Naive thymus-derived CD8-positive, alpha-beta T cell (primary cell): Measurements from ENCODE around the gene AGR3. TPM values are rescaled to one million over a fixed set of nuclear protein-coding genes. Genes with fewer than 3 reads are reported as not detected.

Experiments used
- ATAC-seq, 2 donors: fragments of 150-1000 bp; cut with Tn5 transposase in 1 of 2; sonication (Bioruptor Pico), chemical (Tn5 transposase) in 1 of 2; 1 replicate in 1 of 2; 2 replicates in 1 of 2; pipeline ENCODE4 v1.10.0; 2021; ENCODE audit warnings: mild to moderate bottlenecking in 2 of 2, moderate library complexity in 2 of 2
- POLR2A ChIA-PET: fragments of 350-600 bp; sonication (Branson Sonifier 250); formaldehyde crosslinking; loops from one replicate; lab custom pipeline; 2021; ENCODE audit warnings: antibody characterized with exemption; lab: Charles Lee
- DNase-seq, 10 donors: peaks; one replicate each; pipeline versions ENCODE4 v3.0.0 to v3.0.0-alpha.2; 2020 to 2022
- H3K27ac Mint-ChIP-seq, 10 donors: one replicate each; pipeline ENCODE4 v1.8.0; 2020 to 2022; ENCODE audit warnings: mild to moderate bottlenecking in 10 of 10, mixed read lengths in 10 of 10, moderate library complexity in 4 of 10, inconsistent platforms in 1 of 10
- H3K27me3 Mint-ChIP-seq, 5 donors: one replicate each; pipeline ENCODE4 v1.8.0; 2021 to 2022; ENCODE audit warnings: mixed read lengths in 5 of 5
- H3K36me3 Mint-ChIP-seq, 3 donors: one replicate each; pipeline ENCODE4 v1.8.0; 2020 to 2022; ENCODE audit warnings: mixed read lengths in 3 of 3, mild to moderate bottlenecking in 2 of 3, inconsistent platforms in 1 of 3
- H3K4me1 Mint-ChIP-seq, 4 donors: one replicate each; pipeline ENCODE4 v1.8.0; 2021 to 2022; ENCODE audit warnings: mixed read lengths in 4 of 4
- H3K4me3 Mint-ChIP-seq, 10 donors: one replicate each; pipeline ENCODE4 v1.8.0; 2020 to 2022; ENCODE audit warnings: mild to moderate bottlenecking in 10 of 10, mixed read lengths in 10 of 10, moderate library complexity in 6 of 10, inconsistent platforms in 1 of 10
- H3K9me3 Mint-ChIP-seq, 9 donors: one replicate each; pipeline ENCODE4 v1.8.0; 2020 to 2022; ENCODE audit warnings: mixed read lengths in 9 of 9, mild to moderate bottlenecking in 3 of 9, inconsistent platforms in 1 of 9, moderate library complexity in 1 of 9
- polyA plus RNA-seq, 3 donors: library from polyadenylated mRNA; unstranded; fragments of 300-500 nt; fragmentation: Illumina TruSeq; gene quantifications; one replicate each; pipeline ENCODE4 v1.2.3, GENCODE V29; 2021
- total RNA-seq, 8 experiments: library from RNA in 2 of 8; stranded (reverse) in 2 of 8; gene quantifications; one replicate each; pipeline ENCODE4 v1.2.3 and lab custom pipeline; 2021 to 2026

The AGR3 gene
- total and polyA plus RNA-seq, 5 experiments from 2014 or later: not detected

DNA sequence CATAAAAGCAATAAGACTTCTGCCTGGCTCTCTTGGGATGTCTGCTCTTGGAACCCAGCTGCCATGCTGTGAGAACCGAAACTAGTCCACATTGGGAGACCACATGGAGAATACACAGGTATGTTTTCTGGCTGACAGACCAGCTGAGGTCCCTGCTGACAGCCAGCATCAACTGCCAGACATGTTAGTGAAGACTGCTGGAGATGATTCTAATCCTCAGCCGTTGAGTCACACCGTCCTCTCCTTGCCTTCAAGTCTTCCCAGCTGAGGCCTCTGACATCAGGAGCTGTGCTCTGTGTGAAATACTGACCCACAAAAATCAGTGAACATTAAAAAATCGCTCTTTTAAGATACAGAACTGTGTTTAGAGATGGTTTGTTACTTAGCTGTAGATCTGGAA, 40.1 kb downstream of the AGR3 start:
- H3K27me3 Mint-ChIP-seq: peaks cover 0 to 7% (median 3%) of the 10 kb centered on the region in 5 donors
- no peaks in the 10 kb centered on the region for H3K9me3 Mint-ChIP-seq
- ATAC-seq (no peak), DNase-seq (no peak)
- peaks cover 0 to 5% (median 0%) of the 10 kb centered on the region in 4 donors for H3K4me1 Mint-ChIP-seq
- POLR2A ChIA-PET: no interaction called here
- H3K4me3 Mint-ChIP-seq: no peak overlapping the region
- H3K36me3 Mint-ChIP-seq: no peaks in the 10 kb centered on the region
- H3K27ac Mint-ChIP-seq: no peak overlapping the region

DNA sequence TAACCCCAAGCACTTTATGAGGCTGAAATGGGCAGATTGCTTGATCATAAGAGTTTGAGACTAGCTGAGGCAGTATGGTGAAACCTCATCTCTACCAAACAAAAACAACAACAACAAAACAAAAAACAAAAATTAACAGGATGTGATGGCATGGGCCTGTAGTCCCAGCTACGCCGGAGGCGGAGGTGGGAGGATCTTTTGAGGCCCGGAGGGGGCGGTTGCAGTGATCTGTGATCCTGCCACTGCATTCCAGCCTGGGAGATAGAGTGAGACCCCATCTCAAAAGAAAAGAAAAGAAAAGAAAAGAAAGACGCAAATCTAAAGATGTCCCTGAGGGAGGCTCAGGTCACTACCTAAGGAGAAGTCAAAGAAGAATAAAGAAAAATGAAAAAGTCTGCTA, 41.7 kb downstream of the AGR3 start:
- ATAC-seq (no peak), DNase-seq (no peak)
- POLR2A ChIA-PET: no interaction called here
- no peak overlapping the region for H3K27ac Mint-ChIP-seq
- peaks cover 0 to 7% (median 2%) of the 10 kb centered on the region in 5 donors for H3K27me3 Mint-ChIP-seq
- no peaks in the 10 kb centered on the region for H3K9me3 Mint-ChIP-seq
- no peaks in the 10 kb centered on the region for H3K36me3 Mint-ChIP-seq
- H3K4me3 Mint-ChIP-seq: no peak overlapping the region
- H3K4me1 Mint-ChIP-seq: peaks cover 0 to 5% (median 0%) of the 10 kb centered on the region in 4 donors

DNA sequence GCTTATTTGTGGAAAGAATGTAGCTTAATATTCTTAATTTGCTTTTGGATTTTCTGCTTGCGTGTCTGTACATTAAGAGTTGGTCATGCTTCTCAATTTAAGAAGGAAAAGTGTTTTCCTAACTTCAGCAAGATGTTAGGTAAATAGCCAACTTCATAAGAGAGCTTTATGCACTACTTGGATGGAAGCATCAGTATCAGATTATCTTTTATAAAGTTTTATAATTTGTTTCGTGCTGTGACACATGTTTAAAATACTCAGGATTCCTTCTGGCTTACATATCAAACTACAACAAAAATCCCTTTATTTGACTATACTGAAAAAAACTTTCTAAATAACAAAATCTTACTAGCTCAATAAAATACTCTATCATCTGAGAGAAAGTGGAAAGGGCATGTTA, 42.1 kb downstream of the AGR3 start:
- Mint-ChIP-seq H3K27ac (no peak overlapping the region), H3K27me3 (peaks cover 0 to 7% (median 2%) of the 10 kb centered on the region in 5 donors), H3K4me3 (no peak overlapping the region), H3K36me3 (no peaks in the 10 kb centered on the region), H3K4me1 (peaks cover 0 to 5% (median 0%) of the 10 kb centered on the region in 4 donors), H3K9me3 (no peaks in the 10 kb centered on the region)
- DNase-seq (no peak), ATAC-seq (no peak)
- POLR2A ChIA-PET: no interaction called here

DNA sequence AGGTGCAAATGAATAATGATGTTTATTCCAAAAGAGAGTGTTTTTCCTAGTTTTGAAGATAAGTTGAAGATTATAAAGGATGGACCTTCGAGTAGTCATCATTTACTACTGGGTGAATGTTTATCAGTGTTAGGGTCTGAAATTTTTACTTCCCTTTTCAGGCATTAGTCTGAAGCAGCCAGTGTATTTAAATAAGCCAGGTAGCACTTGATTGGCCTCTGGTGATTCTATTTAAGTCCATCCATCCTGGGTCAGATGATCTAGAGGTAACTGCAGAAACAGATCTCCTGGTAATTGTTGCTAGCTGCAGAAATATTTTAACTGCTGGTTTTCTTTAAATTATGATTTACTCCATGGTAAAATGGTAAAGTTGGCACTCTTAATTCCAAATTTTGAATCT, 42.9 kb downstream of the AGR3 start:
- no peak overlapping the region for H3K27ac Mint-ChIP-seq
- POLR2A ChIA-PET: no interaction called here
- no peaks in the 10 kb centered on the region for H3K9me3 Mint-ChIP-seq
- H3K36me3 Mint-ChIP-seq: no peaks in the 10 kb centered on the region
- no peak for DNase-seq
- peaks cover 0 to 5% (median 0%) of the 10 kb centered on the region in 4 donors for H3K4me1 Mint-ChIP-seq
- peaks cover 0 to 3% (median 0%) of the 10 kb centered on the region in 5 donors for H3K27me3 Mint-ChIP-seq
- no peak for ATAC-seq
- H3K4me3 Mint-ChIP-seq: no peak overlapping the region

DNA sequence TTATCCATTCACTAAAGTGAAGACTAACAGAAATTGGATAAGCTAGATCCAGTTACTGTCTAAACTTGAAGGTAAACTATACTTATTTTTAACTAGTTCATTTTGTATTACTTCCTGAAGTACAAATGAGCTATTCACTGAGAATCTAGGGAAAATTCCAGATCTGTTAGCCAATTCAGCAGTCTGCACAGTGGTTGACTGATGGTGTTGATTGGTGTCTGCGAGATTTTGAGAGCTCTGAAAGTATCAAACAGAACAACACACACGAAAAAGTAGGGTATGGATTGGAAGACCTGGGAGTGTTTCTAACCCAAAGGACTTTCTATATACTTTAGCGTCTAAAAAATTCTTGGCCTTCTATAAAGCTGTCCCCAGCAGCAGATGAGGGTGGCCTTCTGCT, 43.4 kb downstream of the AGR3 start:
- no peak overlapping the region for H3K27ac Mint-ChIP-seq
- no peaks in the 10 kb centered on the region for H3K9me3 Mint-ChIP-seq
- H3K4me3 Mint-ChIP-seq: no peak overlapping the region
- no peak for DNase-seq
- H3K4me1 Mint-ChIP-seq: peaks cover 0 to 5% (median 0%) of the 10 kb centered on the region in 4 donors
- ATAC-seq: no peak
- H3K27me3 Mint-ChIP-seq: peaks cover 0 to 3% (median 0%) of the 10 kb centered on the region in 5 donors
- POLR2A ChIA-PET: no interaction called here
- no peaks in the 10 kb centered on the region for H3K36me3 Mint-ChIP-seq

DNA sequence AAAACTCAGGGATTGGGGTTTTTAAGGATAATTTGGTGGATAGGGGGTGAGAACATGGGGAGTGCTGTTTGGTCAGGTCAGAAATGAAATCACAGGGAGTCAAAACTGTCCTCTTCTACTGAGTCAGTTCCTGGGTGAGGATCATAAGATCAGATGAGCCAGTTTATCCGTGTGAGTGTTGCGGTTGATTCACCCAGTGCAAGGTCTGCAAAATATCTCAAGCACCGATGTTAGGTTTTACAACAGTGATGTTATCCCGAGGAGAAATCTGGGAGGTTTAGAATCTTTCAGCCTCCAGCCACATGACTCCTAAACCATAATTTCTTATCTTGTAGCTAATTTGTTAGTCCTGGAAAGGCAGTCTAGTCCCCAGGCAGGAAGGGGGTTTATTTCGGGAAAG, 45.3 kb downstream of the AGR3 start:
- POLR2A ChIA-PET: no interaction called here
- ATAC-seq: no peak
- Mint-ChIP-seq H3K27me3 (no peaks in the 10 kb centered on the region), H3K4me1 (peaks cover 0 to 5% (median 0%) of the 10 kb centered on the region in 4 donors), H3K9me3 (no peaks in the 10 kb centered on the region), H3K27ac (no peak overlapping the region), H3K36me3 (no peaks in the 10 kb centered on the region), H3K4me3 (no peak overlapping the region)
- DNase-seq: no peak

DNA sequence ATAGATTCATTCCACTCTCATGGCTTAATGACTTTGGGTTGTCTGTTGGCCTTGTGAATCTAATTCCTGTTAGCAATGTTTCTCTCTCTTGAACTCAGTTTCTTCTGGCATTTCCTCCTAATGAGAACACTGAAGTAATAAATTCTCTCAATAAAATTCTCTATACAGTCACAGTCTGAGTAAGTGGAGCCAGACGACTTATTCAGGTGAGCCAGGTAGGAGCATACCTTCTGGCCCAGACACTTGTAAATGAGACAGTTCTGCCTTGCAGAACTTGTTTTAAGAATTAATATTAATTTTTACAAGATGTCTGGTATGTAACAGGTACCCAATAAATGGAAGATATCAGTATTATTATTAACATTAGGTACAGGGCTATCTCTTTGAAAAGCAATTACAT, 48.4 kb downstream of the AGR3 start:
- Mint-ChIP-seq H3K27ac (no peak overlapping the region), H3K4me3 (no peak overlapping the region), H3K4me1 (no peaks in the 10 kb centered on the region), H3K9me3 (peaks cover 5 to 14% (median 10%) of the 10 kb centered on the region in 9 donors), H3K27me3 (peaks cover 0 to 4% (median 3%) of the 10 kb centered on the region in 5 donors), H3K36me3 (peaks cover 0 to 6% (median 0%) of the 10 kb centered on the region in 3 donors)
- DNase-seq: no peak
- ATAC-seq: no peak
- POLR2A ChIA-PET: no interaction called here

DNA sequence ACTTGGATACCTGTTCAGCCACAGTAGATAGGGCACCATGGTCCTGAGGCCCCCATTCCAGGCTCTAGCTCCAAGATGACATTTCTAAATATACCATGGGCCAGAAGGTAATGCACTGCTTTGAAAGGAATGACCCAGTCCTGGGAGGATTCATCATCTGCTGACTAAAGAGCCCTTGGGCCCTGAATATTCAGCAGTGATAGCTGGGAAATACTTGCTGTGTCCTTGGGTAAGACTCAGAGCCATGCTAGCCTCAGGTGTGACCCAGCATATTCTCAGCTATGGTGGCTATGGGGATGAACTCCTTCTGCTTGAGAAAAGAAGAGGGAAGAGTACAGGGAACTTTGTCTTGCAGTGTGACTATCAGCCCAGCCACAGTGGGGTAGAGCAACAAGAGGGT, 55.7 kb downstream of the AGR3 start:
- H3K4me3 Mint-ChIP-seq: no peak overlapping the region
- H3K27me3 Mint-ChIP-seq: peaks cover 8 to 38% (median 16%) of the 10 kb centered on the region in 5 donors
- no peak for DNase-seq
- H3K36me3 Mint-ChIP-seq: peaks cover 0 to 13% (median 0%) of the 10 kb centered on the region in 3 donors
- H3K27ac Mint-ChIP-seq: no peak overlapping the region
- POLR2A ChIA-PET: no interaction called here
- no peak for ATAC-seq
- H3K9me3 Mint-ChIP-seq: peaks cover 9 to 28% (median 14%) of the 10 kb centered on the region in 9 donors
- H3K4me1 Mint-ChIP-seq: no peaks in the 10 kb centered on the region

DNA sequence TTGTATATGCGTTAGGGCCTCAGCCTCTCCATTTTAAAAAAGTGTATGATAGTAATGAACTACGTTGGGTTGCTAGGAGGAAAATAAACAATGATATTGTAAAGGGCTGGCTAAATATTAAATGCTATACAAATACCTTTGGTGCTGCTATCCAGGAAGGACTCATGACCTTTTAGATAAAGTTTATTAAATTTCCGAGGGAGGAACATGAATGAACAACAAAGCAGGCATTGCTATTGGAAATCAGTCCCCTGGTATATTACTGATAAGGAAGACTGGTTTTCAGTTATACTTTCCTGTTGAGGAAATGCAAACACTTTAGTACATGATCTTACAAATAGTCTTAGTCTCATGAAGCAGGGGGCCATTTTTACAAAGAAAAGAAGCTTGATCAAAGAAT, 59.8 kb downstream of the AGR3 start:
- ATAC-seq: no peak
- peaks cover 0 to 1% (median 0%) of the 10 kb centered on the region in 4 donors for H3K4me1 Mint-ChIP-seq
- H3K9me3 Mint-ChIP-seq: peaks cover 0 to 5% (median under 1%) of the 10 kb centered on the region in 9 donors
- no peak overlapping the region for H3K4me3 Mint-ChIP-seq
- no peak for DNase-seq
- peaks cover 9 to 32% (median 13%) of the 10 kb centered on the region in 5 donors for H3K27me3 Mint-ChIP-seq
- H3K27ac Mint-ChIP-seq: no peak overlapping the region
- no peaks in the 10 kb centered on the region for H3K36me3 Mint-ChIP-seq
- POLR2A ChIA-PET: no interaction called here

DNA sequence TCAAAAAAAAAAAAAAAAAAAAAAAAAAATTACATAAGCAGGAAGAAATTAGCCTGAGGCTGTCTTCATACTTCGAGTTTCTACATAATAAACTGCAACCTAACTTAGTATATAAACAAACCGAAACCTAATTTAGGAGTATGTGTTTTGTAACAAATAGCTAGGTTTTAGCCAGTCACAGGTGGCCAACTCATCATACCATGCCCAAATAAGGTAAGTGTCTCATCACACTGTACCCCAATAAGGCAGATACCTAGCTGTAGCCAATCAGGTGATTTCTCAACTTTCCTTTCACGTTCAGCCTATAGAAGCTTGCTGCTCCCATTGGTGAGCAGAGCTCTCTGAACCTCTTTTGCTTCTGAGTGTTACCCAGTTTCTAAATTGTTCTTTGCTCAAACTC, 63.1 kb downstream of the AGR3 start:
- POLR2A ChIA-PET: no interaction called here
- H3K27me3 Mint-ChIP-seq: peaks cover 2 to 36% (median 12%) of the 10 kb centered on the region in 5 donors
- ATAC-seq (no peak), DNase-seq (no peak)
- no peak overlapping the region for H3K4me3 Mint-ChIP-seq
- H3K4me1 Mint-ChIP-seq: peaks cover 0 to 8% (median under 1%) of the 10 kb centered on the region in 4 donors
- no peaks in the 10 kb centered on the region for H3K36me3 Mint-ChIP-seq
- no peak overlapping the region for H3K27ac Mint-ChIP-seq
- H3K9me3 Mint-ChIP-seq: peaks cover 0 to 2% (median 0%) of the 10 kb centered on the region in 9 donors

DNA sequence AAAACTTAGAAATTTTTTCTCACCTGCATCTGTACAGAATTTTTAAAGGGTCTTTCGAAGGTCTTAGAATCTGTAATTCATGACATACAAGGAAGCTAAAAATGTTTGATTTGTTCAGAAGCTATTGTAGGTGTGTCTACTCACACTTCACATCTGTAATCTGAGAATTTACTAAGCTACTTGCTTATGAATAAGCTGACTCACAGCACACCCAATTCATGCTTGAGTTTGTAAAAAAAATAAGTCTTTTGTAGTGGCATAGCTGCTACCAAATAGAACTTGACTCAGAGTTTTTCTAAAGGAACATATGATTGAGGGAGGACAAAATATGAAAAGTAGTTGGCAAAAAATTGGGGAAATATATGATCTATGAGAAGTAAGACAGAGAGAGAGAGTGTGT, 64.2 kb downstream of the AGR3 start:
- ATAC-seq (no peak), DNase-seq (no peak)
- H3K27me3 Mint-ChIP-seq: peaks cover 0 to 34% (median 11%) of the 10 kb centered on the region in 5 donors
- peaks cover 0 to 2% (median 0%) of the 10 kb centered on the region in 9 donors for H3K9me3 Mint-ChIP-seq
- H3K4me3 Mint-ChIP-seq: no peak overlapping the region
- H3K36me3 Mint-ChIP-seq: no peaks in the 10 kb centered on the region
- no peak overlapping the region for H3K27ac Mint-ChIP-seq
- POLR2A ChIA-PET: no interaction called here
- H3K4me1 Mint-ChIP-seq: peaks cover 0 to 8% (median under 1%) of the 10 kb centered on the region in 4 donors

DNA sequence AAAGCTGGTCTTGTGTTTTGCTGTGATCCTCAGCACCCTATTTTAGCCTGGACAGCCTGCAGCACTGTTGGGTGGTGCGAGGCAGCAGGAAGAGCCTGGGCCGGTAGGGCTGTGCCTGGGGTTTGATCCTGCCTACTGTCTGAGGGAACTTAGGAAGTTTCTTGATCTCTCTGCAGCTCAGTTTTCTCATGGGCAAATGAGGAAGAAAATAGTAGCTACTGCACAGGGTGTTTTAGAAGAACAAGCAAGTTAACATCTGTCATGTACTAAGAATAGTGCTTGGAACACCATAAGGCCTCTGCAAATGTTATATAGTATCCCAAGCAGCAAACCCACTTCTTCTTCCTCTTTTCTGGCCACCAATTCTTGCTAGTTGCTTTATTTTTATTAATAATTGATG, 65.0 kb downstream of the AGR3 start:
- Mint-ChIP-seq H3K27ac (no peak overlapping the region), H3K4me1 (peaks cover 0 to 8% (median under 1%) of the 10 kb centered on the region in 4 donors), H3K9me3 (peaks cover 0 to 2% (median 0%) of the 10 kb centered on the region in 9 donors), H3K27me3 (peaks cover 0 to 27% (median 8%) of the 10 kb centered on the region in 5 donors), H3K4me3 (no peak overlapping the region), H3K36me3 (no peaks in the 10 kb centered on the region)
- DNase-seq (no peak), ATAC-seq (no peak)
- POLR2A ChIA-PET: no interaction called here

DNA sequence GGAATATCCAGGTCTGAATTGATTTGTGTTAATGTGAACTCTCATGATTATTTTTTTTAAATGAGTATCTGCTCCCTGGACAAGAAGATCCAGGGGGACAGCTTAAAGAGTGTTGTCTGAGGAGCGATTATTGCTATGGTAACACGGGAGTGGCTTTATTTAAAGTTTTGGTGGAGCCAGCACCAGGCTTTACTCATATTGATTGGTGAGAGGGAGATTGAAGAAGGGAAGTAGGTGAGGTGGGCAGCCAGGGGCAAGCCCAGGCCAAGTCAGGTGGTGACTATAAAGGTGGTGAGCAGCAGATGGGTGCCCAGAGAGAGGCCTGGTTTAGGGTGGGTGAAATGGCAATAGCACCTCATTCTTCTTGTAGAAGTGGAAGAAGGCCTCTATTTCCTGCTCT, 66.8 kb downstream of the AGR3 start:
- Mint-ChIP-seq H3K27me3 (peaks cover 0 to 13% (median 4%) of the 10 kb centered on the region in 5 donors), H3K36me3 (no peaks in the 10 kb centered on the region), H3K27ac (no peak overlapping the region), H3K4me1 (peaks cover 0 to 8% (median under 1%) of the 10 kb centered on the region in 4 donors), H3K4me3 (no peak overlapping the region), H3K9me3 (peaks cover 0 to under 1% (median 0%) of the 10 kb centered on the region in 9 donors)
- POLR2A ChIA-PET: no interaction called here
- DNase-seq (no peak), ATAC-seq (no peak)

DNA sequence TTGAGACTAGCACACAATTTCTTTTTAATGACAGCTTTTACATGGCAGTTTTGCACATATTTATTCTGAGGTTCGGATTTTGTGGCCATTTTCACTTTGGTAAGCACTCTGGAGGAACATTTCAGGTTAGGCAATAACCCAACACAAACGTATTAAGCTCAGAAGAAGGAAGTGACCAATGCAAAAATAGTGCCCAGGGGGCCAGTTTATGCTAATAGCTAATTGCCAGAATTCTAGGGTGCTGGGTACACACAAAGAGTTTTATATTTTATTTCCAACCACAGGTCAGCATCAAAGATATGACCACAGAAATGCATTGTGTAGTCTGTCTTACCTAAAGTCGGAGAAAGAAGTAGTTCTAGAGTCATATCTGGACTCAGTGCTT, 68.6 kb downstream of the AGR3 start:
- H3K27me3 Mint-ChIP-seq: peaks cover 0 to 13% (median 4%) of the 10 kb centered on the region in 5 donors
- POLR2A ChIA-PET: no interaction called here

More for the DNA sequence above, 68.6 kb downstream of the AGR3 start:
- H3K9me3 Mint-ChIP-seq: no peaks in the 10 kb centered on the region
- ATAC-seq (no peak), DNase-seq (no peak)
- H3K4me1 Mint-ChIP-seq: peaks cover 0 to 8% (median under 1%) of the 10 kb centered on the region in 4 donors
- no peak overlapping the region for H3K4me3 Mint-ChIP-seq
- H3K36me3 Mint-ChIP-seq: no peaks in the 10 kb centered on the region
- no peak overlapping the region for H3K27ac Mint-ChIP-seq
